Kasumi-1 (cell line): Measurements from ENCODE around the gene CRIM1.

Experiments used
- DNase-seq, 2 experiments: peaks; one replicate each; lab custom pipeline; 2025; lab: John Stamatoyannopoulos, UW

Gene CRIM1

DNA sequence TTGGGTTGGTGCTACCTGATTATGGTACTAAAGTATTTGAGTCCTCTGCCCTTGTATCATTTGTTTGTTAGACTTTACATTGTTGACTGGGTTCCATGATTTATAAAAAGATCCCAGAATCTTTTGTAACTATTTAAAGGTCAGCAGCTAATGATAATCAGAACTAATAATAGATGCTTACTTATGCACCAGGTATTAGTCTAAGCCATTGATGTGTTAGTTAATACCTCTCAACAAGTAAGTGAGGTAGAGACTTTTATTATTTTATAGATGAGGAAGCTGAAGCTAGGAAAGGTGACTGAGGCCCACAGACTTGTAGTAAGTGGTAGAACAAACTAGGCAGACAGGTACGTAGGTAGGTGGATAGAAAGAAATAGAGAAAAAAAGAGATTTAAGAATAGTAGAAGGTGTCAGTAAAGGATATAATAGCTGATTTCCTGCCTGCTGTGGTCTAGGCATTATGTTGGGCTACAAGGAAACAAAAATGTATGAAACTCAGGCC is 68.1 kb downstream of the CRIM1 start:
- no peak for DNase-seq

DNA sequence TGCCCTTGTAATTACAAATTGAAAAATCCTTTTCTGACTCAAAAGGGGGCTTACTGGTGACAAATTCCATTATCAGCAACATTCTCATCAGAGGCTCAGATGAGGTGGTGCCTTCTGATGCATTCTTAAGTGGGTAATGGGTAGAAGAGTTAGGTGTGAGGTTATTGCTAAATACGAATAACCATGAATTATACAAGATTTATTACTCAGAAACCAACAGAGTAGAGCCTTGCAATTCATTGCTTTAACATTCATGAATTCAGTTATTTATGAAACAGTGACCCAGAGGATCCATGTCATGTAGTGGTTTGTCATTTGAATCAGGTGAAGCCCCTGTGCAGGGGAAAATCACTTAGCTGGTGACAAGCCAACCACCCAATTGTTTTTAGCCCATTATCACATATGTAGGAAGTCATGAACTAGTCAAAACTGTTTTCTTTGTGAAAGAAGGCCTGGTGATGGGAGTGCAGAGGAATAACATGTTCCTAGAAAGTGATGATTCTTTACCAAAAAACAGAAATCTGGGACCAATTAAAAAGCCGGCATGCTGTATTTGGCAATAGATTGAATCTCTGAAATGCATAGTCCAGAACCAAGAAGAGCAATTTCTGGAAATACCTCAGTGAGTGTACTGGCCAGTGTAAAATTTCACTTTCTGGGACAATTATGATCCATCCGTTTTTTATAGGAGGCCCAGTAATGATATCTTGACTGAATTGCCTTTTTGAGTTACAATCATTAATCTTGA is 70.2 kb downstream of the CRIM1 start:
- DNase-seq = no peak

DNA sequence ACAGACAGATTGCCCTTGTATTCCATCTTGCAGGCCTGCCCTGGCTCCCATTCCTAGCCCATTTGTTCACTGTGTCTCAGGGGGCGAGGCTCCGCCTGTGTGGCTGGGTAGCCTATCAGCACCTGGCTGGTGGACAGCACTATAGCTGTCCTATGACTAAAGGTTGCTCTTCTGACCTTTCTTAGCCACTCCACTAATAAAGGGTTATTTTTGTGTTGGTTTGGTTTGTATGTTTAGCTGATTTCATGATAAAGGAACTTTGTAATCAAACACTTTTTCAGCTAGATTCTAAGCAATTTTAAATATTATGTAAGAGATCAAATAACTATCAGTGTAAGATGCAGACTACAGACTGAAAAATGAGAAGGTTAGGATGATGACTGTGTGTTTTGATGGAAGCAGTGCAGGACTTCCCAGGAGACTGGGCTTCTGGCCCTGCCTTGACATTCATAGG is 72.2 kb downstream of the CRIM1 start:
- DNase-seq = no peak

DNA sequence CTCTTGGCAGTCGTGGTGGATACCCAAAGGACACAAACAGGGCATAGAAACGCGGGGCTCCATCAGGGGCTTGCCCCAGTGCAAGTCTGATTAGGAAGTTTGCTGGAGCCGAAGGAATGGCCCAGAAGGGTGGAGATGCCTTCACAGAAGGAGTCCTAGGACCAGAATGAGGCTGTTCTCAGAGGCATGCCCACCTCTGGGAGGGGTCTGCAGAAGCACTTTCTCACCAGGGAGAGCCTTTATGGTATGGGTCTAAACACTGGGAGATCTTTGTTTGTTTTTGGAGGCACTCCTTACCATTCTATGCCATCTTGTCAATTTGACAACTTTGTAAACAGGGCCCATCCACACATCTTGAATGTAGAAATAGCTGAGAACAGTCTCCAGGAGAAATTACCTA is 75.0 kb downstream of the CRIM1 start:
- no peak for DNase-seq

DNA sequence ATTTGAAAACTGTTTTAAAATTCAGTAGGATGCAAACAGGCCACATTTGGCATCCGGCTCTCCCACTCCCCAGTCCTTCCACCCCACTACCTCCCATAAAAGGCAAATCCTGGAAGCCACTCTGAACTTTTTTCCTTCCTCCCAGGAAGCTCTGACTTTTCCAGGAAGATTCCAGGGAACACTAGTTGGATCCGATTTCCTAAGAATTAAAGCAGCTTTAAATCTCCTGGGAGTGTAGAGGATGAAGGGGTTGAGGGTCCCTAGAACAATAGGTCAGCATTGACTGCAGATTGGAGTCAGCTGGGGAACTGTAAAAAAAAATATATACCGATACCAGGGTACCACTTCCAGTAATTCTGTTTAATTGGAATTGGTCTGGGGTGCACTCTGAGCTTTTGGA is 76.9 kb downstream of the CRIM1 start:
- DNase-seq = no peak

DNA sequence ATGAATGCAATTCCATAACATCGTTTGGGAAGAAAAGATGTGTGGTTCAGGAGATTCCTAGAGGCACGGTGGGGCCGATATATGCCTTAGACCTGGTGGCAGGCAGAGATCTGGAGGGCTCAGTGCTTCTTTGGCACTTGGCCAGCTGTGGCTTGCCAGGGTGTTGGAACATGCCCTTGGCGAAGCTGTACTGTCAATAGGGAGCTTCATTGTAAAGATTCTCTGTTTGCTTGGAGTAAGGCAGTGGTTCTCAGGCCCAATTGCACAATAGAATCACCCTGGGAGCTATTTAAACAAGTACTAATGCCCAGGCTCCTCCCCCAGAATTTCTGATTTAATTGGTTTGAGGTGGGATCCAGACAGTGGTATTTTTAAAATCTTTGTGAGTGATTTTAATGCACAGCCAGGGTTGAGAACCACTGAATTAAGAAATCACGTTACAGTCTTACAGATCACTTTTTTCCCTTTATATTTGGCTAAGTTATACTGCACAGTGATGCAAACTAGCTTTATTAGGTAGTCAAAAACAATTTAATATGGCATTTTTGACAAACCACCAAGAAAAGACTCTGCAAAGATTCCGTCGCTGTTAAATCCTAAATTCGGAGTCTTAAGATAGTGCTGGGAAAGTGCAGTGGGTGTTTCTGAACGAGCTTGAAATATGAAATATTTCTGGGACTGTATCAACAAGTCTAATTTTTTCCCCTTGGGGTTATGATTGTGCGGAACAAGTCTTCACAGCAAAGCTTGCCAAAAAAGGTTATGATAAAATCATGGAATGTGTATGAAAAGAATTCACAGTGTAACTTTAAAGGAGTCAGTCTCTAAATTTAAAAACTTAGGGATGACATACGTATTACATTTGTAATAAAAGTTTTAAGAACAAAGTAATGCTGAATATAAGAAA is 78.0 kb downstream of the CRIM1 start:
- DNase-seq = no peak

DNA sequence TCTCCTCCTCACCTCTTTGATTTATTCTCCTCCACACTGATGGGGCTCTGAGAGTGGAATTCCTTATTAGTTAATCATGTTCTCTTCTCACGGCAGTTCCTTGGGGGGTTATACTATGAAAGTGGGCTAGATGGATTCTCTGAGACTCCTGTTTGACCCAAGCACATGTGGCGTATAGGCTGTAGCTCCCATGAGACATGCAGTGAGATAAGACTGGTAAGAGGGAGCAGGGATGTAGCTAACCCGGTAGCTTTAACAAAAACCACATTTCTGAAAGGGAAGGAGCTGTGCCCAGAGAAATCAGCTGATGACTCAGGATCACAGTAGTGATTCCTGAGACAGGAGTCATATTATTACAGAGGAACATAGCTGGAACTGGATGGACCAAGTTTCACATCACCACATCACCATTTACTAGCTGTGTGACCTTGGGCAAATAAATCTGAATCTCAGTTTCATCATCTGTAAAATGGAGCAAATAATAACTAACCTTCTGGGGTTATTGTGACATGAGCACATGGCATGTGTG is 82.9 kb downstream of the CRIM1 start:
- DNase-seq = no peak

DNA sequence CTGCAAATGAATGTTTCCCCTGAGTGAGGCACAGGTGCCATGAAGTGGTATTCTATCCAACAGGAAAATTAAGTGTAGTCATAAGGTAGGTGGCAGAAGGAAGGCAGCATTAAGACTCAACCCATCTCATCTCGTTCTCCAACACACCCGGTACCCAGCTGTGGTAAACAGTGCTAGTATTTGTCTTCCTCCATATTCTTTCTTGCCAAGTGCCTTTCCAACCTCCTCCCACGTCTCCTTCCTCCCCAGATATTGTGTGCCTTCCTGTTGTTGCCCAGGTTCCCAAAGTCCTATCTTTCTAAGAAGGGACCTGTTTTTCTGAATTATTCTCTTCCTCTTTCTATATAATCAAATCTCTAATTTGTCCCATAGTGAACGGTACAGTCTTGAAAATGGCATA is 83.5 kb downstream of the CRIM1 start:
- no peak for DNase-seq

DNA sequence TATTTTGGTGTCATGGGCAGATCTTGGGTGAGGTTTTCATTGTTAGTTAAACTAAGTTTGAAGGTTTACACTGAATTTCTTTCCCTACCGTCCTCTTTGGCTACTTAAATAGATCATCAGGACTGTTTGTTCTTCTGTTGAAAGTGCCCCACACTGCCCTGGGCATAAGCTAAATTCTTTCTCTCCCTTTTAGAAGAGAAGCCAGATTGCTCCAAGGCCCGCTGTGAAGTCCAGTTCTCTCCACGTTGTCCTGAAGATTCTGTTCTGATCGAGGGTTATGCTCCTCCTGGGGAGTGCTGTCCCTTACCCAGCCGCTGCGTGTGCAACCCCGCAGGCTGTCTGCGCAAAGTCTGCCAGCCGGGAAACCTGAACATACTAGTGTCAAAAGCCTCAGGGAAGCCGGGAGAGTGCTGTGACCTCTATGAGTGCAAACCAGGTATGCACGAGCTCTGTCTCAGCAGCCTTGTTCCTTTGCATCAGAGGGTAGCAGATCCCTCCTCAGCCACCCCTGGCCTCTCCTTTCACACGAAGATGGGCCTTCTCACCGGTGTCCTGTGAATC is 85.6 kb downstream of the CRIM1 start:
- no peak for DNase-seq

DNA sequence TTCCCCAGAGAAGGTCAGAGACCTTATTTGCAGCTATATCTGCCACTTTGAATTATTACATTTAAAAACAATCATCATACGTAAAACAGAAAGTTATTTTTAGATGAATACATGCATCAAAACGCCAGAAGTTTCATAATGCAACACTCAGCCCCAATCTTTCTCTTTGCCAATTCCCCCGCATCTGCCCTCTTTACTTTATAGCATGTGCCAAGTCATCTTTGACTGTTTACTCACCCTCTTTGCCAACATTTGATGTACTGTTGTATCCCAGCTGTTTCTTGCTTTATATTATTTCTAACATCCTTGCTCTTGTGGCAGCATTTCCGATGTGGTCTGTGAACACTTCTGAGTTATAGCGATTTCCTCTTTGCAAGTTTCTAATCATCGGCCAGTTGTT is 86.2 kb downstream of the CRIM1 start:
- no peak for DNase-seq

DNA sequence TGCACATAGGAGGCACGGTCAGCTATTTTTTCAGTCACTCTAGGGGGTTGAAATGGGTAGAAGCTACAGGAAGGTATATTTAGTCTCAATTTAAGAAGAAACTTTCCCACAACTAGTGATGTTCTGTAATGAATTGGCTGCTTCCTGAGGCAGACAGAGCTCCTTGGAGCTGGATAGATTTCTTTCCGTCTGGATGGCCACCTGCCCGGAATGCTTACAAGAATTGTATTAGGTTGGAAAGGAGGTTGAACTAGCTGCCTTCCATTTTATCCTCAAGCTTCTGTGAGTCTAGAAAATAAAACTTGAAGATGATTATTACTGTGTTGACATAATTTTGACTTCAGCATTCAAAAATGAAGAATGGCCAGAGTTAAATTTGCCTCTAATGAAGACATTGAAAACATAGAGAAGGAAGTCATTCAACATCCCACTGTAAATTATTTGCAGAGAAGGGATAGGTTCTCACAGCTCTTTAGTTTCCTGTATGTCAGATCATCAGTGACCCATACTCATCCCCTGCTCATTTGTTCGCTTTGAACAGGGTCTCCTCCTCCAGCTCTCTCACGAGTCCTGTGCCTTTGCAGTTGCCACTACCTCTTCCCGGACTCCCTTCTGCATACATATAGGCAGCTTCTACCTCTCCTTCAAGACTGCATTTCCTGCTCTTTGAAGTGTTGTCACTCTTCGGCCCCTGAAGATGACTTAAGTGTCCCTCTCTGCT is 88.8 kb downstream of the CRIM1 start:
- DNase-seq = no peak

DNA sequence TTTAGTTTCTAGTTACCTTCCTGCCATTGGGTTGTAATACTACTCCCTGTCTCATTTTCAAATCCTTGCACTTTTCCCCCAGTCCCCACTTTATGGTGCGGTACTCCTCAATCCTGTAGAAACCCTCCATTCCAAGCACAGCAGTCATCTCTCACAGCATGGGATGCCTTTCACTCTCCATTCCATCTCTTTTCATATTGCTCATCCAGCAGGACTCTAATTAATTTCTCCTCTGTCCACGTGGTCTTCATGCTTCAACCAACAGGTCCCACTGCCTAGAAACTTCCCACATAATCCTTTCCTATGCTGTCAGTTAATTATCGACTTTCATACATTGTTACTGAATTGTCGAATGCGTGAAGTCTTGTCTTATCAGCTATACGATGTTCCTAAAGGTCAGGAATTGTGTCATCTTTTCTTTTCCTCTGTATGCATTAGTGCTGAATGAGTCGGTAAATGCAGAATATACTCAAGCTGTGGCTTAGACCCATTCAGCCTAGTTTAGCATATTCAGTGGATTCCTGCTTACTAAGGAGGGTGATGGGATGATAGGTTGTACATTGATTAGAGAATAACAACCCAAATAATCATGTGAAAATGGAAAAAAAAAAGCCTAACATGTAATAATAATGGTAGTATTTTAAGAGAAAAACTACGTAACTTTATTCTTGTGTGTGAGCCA is 89.7 kb downstream of the CRIM1 start:
- DNase-seq = no peak

DNA sequence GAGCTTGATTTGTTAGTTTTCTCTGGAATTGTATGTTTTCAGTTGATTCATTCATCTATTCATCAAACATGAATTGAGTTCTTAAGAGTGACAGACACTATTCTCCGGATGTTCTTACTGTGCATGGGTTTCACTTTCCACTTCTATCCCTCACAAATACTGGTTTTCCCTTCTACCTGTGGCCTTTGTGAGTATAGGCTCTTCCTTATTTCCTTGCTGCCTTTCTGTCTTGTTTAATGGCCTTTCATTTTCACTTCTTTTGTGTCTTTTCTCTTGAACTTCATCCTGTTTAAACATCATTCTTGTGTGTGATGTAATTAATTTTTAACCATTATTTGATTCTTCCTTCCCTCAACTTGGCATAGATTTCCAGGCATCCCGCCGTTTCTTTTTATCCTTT is 90.7 kb downstream of the CRIM1 start:
- DNase-seq = no peak

DNA sequence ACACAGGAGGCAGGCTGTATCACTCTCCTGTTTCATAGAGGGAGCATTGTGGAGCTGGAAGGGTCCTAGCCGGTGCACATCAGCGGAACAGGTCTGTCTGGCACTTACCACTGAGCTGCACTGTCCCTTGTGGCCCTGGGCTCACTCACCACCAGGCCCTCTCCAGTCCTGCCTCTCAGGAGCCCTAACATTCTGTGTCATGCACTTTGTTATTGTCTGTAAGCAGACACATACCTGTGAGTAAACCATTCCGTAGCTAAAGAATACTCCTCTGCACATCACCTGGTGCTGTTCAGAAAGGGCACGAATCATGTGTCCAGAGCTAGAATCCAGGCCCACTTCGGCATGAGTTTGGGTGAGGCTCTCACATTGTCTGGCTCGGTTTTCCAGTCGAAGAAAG is 93.6 kb downstream of the CRIM1 start:
- DNase-seq = no peak

DNA sequence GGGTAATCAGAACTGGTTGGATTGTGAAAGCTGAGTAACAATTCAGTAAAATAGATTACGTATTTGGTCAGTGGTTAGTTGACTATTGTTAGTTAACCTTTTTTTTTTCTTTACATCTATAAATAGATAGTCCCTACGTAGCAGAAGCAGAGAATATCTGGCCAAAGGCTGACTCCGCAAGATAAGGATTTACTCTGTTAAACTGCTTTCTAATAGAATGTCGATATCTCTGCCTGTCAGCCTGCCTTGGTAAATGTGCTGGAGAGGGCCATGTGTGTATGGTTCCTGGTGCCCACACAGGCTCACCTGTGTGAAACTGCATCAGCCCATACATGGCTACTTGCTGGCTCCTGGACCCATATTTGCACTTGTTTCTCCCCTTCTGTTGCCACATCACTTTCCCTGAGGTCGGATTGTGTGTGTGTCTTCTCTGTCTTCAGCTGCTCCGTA is 94.4 kb downstream of the CRIM1 start:
- no peak for DNase-seq

DNA sequence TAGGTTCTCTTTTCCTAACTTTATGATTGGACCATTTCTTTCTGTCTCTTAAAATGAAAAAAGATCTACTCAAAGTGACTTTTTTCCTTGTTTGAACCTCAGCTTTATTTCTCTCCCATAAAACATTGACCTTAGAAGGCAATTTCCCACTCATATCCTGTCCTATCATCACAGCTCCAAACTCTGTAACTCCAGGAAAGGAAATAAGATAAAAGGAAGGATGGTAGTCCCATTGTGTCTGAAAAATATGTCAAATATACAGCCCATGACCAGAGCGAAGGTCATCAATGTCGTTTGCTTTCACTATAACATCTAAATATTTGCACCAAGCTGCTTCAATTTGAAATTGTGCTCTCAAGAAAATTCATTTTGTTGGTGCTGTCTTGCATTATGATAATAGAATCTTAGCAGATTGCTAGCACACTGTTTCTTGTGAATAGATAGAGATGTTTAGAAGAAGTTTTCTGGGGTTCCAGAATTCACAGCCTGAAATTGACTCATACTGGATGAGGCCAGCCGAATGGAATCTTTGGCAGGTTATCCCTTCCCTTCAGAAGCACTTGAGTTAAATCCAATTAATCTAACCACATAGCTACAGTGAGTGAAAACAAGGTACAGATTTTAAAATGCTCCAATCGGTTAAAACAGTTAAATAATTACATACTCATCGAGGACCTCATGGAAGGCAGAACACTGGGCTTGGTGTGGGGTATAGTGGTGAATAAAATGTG is 95.1 kb downstream of the CRIM1 start:
- no peak for DNase-seq

DNA sequence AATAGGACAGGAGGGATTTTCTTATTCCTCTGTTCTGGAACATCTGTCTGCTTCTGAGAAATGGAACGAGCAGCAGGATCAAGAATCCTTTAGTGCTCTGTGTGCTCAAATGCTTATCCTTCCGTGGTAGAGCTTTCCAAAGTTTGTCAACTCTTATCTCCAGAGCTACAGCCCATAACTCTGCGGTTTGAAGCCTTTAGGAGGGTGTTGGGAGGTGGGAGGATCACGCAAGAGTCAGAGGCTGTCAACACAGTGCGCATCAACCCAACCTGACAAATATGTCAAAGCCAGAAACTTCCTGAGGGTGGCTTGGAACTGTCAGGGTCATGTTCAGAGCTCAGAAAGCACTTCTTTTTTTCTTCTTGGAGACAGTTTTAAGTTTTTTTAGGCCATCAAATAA is 95.9 kb downstream of the CRIM1 start:
- DNase-seq = no peak

DNA sequence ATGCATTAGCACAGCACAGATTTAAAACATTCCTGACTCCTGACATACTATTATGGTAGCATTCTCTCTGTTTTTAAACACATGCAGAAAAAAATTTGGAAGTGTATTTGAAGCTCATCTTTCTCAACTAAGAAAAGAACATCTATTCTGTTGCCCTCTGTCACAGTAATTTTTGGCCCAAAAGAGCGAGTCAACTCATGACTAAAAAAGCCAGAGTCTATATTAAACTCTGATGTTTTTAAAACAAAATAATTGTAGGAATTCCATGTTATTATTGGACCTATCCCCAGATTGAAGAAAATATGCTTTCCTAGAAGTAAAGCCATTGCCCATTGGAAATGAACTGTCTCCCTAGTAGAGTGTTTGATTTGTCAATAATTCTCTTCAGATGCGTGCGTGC is 96.7 kb downstream of the CRIM1 start:
- DNase-seq = no peak

DNA sequence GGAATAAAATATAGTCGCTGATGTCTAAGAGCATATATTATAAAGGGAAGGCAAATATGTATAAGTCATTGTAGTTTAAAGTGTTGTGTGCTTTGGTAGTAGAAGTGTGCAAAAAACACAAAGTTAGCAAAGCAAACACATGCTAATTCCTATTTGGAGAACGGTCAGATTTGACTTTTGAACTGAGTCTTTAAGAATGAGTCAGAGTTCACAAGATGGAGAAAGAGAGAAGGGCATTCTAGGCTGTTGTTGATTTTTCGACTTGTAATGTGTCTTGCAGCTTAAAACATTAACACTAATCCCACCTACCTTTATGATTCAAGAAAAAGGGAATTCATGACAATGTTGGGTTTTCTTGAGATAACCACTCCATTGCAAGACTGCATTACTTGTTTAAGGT is 98.1 kb downstream of the CRIM1 start:
- no peak for DNase-seq

DNA sequence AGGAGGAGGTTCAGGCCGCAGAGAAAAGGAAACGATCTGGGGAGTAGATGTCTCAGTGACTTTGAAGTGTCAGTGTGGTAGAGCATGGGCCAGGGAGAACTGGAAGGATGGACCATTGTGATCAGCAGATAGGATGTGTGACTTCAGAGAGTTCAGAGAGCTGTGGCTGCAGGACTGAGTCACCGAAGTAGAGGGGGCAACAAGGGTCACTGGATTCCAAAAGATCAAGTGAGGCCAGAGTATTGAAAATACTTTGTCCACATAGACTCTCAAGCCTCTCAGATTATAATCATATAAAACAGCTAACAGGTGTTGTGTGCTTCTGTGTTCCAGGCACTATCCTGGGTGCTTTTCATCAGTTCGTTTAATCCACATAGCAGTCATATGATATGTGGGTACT is 99.4 kb downstream of the CRIM1 start:
- DNase-seq = no peak

DNA sequence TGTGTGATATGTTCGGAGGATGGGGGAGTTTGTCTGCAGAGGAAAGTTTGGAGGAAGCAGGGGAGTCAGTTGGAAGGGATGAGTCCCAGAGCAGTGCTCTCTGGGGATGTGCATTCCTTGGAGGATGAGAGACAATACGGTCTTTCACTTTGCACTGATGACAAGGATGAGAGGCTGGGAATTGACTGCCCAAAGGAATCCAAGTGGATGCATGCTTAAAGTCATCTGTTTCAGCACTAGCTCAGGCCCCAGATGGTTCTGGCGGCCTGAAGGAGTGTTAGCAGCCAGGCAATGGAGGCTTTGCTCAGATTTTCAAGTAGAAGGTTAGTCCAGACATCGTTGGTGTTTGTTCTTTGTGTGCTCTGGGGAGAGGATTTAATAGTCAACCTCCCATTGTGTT is 100.2 kb downstream of the CRIM1 start:
- no peak for DNase-seq
